Measurements from ENCODE around the gene DHRS7.

The DHRS7 gene

DNA sequence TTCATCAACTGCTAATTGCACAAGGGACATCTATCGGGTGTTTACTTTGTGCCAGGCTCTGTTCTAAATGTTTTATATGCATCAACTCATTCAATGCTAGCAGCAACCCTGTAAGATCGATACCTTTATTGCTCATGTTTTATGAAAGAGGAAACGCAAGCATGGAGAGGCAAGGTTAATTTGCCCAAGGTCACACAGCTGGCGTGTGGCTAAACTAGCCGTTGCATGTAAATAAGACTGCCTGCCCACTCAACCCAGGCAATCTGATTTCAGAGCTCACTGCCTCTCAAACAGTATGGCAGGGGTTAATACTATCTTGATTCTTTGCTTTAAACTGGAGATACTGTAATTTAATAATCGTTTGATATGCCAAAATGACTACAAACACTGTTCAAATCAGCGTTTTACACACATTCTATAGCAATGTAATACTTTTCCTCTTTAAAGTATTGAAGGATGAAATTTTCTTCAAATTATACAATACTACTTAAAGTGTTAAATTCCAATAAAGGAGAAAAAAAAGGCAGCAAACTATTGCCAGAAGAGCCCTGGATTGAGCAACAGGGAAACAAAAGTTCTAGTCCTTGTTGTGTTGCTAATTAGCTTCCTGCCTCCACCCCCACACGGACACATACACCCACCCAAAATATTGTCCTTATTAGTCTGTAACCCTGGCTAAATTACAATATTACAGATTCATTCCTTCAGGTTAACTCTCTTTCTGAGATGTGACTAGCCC, 39.1 kb upstream of the DHRS7 start:
- no peaks in the 10 kb centered on the region for H3K27me3 ChIP-seq (ENCODE audit: insufficient read depth, low read length)
- H3K4me1 ChIP-seq (ENCODE audit: insufficient read depth, low read length), result peaks cover 18% of the 10 kb centered on the region
- H3K36me3 ChIP-seq (ENCODE audit: insufficient read depth, low read depth, low read length), result no peaks in the 10 kb centered on the region
- no peak overlapping the region for H3K27ac ChIP-seq (ENCODE audit: low read length)
- H3K9me3 ChIP-seq (ENCODE audit: insufficient read depth, low read depth, low read length), result no peaks in the 10 kb centered on the region; the same call in 1 of the 2 replicates
- H3K4me3 ChIP-seq (ENCODE audit: low read length), result peak overlapping the region; percentile 25; the same call in 1 of the 2 replicates
- H3K9ac ChIP-seq (ENCODE audit: low read depth, low read length), result peak overlapping the region; percentile 55; the same call in 1 of the 2 replicates

DNA sequence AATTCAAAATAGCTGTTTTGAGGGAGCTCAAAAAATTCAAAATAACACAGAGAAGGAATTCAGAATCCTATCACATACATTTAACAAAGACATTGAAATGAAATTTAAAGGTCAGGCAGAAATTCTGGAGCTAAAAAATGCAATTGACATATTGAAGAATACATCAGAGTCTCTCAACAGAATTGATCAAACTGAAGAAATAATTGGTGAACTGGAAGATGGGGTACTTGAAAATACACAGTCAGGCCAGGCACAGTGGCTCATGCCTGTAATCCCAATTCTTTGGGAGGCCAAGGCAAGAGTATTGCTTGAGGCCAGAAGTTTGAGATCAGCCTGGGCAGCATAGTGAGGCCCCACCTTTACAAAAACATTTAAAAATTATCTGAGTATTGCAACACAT, 34.1 kb upstream of the DHRS7 start:
- no peaks in the 10 kb centered on the region; the same call in 1 of the 2 replicates for H3K9me3 ChIP-seq (ENCODE audit: insufficient read depth, low read depth, low read length)
- H3K4me1 ChIP-seq (ENCODE audit: insufficient read depth, low read length), result peaks cover 7% of the 10 kb centered on the region
- no peak overlapping the region for H3K9ac ChIP-seq (ENCODE audit: low read depth, low read length)
- no peaks in the 10 kb centered on the region for H3K36me3 ChIP-seq (ENCODE audit: insufficient read depth, low read depth, low read length)
- H3K27ac ChIP-seq (ENCODE audit: low read length), result no peak overlapping the region
- H3K4me3 ChIP-seq (ENCODE audit: low read length), result no peak overlapping the region
- H3K27me3 ChIP-seq (ENCODE audit: insufficient read depth, low read length), result no peaks in the 10 kb centered on the region

DNA sequence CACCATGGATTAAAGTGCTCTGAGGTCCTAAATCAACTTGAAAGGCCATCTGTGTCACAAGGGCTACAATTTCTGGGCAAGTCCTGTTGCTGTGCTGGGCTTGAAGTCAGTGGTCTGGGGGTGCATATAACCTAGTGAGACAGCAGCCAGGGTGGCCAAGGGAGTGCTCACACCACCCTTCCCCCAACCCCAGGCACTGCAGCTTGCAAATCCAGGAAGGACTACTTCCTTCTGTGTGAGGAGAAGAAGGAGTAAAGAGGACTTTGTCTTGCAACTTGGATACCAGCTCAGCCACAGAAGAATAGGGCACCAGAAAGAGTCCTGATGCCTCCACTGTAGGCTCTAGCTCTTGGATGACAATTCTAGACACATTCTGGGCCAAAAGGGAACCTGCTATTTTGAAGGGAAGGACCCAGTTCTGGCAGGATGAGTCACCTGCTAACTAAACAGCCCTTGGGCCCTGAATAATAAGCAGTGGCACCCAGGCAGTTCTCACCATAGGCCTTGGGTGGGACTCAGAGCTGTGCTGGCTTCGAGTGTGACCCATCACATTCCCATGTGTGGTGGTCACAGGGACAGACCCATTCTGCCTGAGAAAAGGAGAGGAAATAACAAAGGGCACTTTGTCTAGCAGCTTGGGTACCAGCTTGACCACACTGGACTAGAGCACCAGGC, 32.6 kb upstream of the DHRS7 start:
- H3K27ac ChIP-seq (ENCODE audit: low read length), result no peak overlapping the region
- no peak overlapping the region for H3K9ac ChIP-seq (ENCODE audit: low read depth, low read length)
- no peaks in the 10 kb centered on the region for H3K36me3 ChIP-seq (ENCODE audit: insufficient read depth, low read depth, low read length)
- H3K27me3 ChIP-seq (ENCODE audit: insufficient read depth, low read length), result no peaks in the 10 kb centered on the region
- no peaks in the 10 kb centered on the region; the same call in 1 of the 2 replicates for H3K9me3 ChIP-seq (ENCODE audit: insufficient read depth, low read depth, low read length)
- H3K4me3 ChIP-seq (ENCODE audit: low read length), result no peak overlapping the region
- no peaks in the 10 kb centered on the region for H3K4me1 ChIP-seq (ENCODE audit: insufficient read depth, low read length)

DNA sequence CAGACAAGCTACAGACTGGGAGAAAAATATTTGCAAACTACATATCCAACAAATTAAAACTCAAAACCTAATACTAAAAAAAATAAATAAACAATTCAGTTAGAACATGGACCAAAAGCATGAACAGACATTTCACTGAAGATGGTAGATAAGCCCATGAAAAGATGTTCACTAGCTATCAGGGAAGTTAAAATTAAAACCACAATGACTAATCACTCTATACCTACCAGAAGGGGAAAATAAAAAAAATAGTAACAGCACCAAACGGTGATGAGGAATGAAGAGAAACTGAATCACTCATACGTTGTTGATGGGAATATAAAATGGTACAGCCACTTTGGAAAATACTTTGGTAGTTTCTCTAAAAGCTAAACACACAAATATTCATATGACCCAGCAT, 31.1 kb upstream of the DHRS7 start:
- Histone ChIP-seq H3K27me3 (ENCODE audit: insufficient read depth, low read length) (no peaks in the 10 kb centered on the region), H3K4me3 (ENCODE audit: low read length) (no peak overlapping the region), H3K9me3 (ENCODE audit: insufficient read depth, low read depth, low read length) (no peaks in the 10 kb centered on the region; the same call in 1 of the 2 replicates), H3K36me3 (ENCODE audit: insufficient read depth, low read depth, low read length) (no peaks in the 10 kb centered on the region), H3K9ac (ENCODE audit: low read depth, low read length) (no peak overlapping the region), H3K4me1 (ENCODE audit: insufficient read depth, low read length) (no peaks in the 10 kb centered on the region), H3K27ac (ENCODE audit: low read length) (no peak overlapping the region)

DNA sequence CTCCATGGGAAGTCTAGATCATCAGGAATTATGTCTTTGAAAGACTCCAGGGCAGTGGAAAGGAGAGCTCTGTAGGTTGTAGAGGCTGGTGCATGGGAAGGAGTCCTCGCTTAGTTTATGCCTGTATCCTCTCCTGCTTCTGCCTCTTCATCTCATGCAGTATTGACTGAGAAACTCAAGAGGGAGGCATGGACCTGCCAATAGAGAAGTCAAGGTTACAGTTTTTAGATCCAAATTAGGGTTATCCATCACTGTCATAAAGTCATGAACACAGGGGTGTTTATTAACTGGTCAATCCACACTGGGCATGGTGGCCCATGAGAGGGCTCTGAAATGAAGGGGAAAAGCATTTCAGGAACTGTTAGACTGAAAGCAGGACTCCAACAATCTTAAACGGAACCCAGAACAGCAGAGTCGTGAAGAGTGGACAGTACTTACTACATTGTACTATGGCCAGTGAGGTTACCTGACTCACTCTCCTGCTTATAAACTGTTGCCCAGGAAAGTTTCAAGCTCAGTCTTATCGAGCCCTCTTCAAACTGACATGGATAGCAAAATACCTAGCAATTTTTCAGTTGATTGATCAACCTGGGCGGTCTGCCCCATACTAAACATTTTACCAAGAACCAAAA, 30.1 kb upstream of the DHRS7 start:
- H3K27ac ChIP-seq (ENCODE audit: low read length), result no peak overlapping the region
- no peaks in the 10 kb centered on the region; the same call in 1 of the 2 replicates for H3K9me3 ChIP-seq (ENCODE audit: insufficient read depth, low read depth, low read length)
- H3K27me3 ChIP-seq (ENCODE audit: insufficient read depth, low read length), result no peaks in the 10 kb centered on the region
- no peak overlapping the region for H3K9ac ChIP-seq (ENCODE audit: low read depth, low read length)
- H3K36me3 ChIP-seq (ENCODE audit: insufficient read depth, low read depth, low read length), result no peaks in the 10 kb centered on the region
- no peak overlapping the region for H3K4me3 ChIP-seq (ENCODE audit: low read length)
- no peaks in the 10 kb centered on the region for H3K4me1 ChIP-seq (ENCODE audit: insufficient read depth, low read length)

DNA sequence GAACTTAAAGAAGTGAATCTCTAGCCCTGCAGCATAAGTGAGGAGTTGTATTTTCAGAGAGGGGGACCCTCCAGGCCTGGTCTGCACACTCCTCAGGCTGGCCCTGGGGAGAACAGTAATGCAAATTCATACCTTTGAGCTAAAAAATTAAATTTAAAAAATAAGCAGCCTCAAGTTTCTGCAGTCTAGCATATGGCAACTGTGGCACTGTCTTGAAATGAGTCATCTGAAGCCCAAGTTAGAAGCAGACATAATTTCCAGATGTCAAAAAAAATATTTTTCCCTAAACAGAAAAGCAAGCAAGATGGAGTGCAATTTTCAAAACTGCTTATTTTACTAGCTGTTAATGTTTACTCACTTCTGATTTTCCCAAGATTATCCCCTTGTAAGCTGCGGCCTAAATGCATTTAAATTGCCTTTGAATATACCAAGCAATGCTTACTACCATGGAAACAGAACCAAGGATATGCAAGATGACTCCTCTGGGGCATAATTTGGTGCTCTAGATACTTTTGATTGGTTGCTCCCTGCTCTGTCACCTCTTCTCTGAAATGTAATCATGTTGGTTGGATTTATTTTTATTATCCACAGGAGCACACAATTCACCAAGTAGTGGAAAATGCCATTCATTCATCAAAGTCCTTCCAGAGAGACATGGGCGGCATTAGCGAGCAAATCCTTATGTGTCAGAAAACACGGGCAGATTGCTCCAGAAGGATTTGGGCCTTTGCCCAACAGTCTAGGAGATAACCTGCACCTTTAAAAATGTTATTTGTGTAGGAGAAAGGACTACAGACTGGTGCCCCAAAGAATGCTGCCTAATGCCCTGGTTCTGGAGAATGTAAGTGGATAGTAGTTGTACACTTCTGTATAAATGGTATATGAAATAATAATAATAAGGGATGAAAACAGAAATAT, 25.0 kb upstream of the DHRS7 start:
- H3K9ac ChIP-seq (ENCODE audit: low read depth, low read length), result no peak overlapping the region
- H3K27ac ChIP-seq (ENCODE audit: low read length), result no peak overlapping the region
- H3K27me3 ChIP-seq (ENCODE audit: insufficient read depth, low read length), result no peaks in the 10 kb centered on the region
- no peak overlapping the region for H3K4me3 ChIP-seq (ENCODE audit: low read length)
- no peaks in the 10 kb centered on the region for H3K4me1 ChIP-seq (ENCODE audit: insufficient read depth, low read length)
- H3K9me3 ChIP-seq (ENCODE audit: insufficient read depth, low read depth, low read length), result no peaks in the 10 kb centered on the region
- H3K36me3 ChIP-seq (ENCODE audit: insufficient read depth, low read depth, low read length), result no peaks in the 10 kb centered on the region

DNA sequence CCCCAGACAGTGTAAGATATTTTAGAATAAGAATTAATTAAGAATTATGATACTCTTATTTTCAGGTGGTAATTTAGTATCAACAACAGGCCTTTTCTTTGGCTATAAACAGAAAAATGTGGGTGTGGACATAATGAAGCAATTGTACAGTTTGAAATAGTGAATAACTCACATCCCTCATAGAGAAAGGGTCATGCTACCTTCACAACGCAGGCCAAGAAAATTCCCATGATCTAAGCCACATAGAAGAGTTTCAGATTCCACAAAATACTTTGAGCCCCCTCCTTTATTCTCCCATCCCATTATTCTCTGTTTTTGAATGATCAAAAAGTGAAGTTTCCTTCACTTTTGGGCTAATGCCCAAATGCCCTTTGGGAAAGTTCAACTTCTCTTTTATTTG, 23.5 kb upstream of the DHRS7 start:
- H3K9me3 ChIP-seq (ENCODE audit: insufficient read depth, low read depth, low read length), result no peaks in the 10 kb centered on the region
- no peaks in the 10 kb centered on the region for H3K27me3 ChIP-seq (ENCODE audit: insufficient read depth, low read length)
- H3K36me3 ChIP-seq (ENCODE audit: insufficient read depth, low read depth, low read length), result no peaks in the 10 kb centered on the region
- H3K27ac ChIP-seq (ENCODE audit: low read length), result no peak overlapping the region
- H3K4me3 ChIP-seq (ENCODE audit: low read length), result no peak overlapping the region
- H3K9ac ChIP-seq (ENCODE audit: low read depth, low read length), result no peak overlapping the region
- no peaks in the 10 kb centered on the region for H3K4me1 ChIP-seq (ENCODE audit: insufficient read depth, low read length)

DNA sequence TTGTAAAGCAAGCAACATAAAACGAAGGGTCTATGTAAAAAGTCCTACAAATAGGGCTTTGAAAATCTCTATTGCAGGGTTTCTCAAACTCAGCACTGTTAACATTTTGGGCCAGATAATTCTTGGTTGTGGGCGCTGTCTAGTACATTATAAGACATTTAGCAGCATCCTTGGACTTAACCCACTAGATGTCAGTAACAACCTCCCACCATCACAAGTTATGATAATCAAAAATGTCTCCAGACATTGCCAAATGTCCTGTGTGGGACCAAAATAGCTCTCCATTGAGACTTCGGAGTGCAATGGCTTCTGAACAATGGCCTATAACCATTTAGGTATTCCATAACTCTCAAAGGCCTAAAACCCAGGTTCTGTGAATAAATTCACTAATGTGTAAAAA, 22.9 kb upstream of the DHRS7 start:
- Histone ChIP-seq H3K9me3 (ENCODE audit: insufficient read depth, low read depth, low read length) (no peaks in the 10 kb centered on the region), H3K4me3 (ENCODE audit: low read length) (no peak overlapping the region), H3K9ac (ENCODE audit: low read depth, low read length) (no peak overlapping the region), H3K27ac (ENCODE audit: low read length) (no peak overlapping the region), H3K36me3 (ENCODE audit: insufficient read depth, low read depth, low read length) (no peaks in the 10 kb centered on the region), H3K4me1 (ENCODE audit: insufficient read depth, low read length) (no peaks in the 10 kb centered on the region), H3K27me3 (ENCODE audit: insufficient read depth, low read length) (no peaks in the 10 kb centered on the region)

DNA sequence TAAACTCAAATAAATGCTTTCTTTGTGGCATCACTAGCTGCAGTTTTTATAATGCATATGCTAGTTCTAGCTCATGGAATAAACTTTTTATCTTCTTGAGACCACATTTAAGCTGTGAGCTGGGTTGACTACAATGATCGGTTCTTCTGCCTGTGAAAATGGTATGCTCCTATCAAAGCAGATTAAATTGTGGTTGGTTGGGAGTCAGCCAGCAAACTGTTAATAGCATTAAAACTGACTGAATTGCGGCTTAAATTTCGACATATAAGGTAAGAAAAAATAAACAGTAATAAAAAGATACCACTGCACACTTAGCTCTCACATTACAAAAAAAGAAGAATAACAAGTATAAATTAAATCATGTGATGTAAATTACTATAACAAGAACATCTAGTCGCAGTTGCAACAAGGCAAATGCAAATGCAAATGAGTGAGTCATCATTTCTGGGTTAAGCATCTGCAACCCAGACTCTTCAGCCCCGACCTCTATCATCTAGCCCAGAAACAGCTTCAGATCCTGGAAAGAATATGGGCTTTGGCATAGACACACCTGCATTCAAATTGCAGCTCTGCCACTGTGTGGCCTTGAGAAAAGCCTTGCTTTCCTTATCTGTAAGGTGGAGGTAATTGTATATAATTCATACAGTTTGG, 19.8 kb upstream of the DHRS7 start:
- Histone ChIP-seq H3K9ac (ENCODE audit: low read depth, low read length) (no peak overlapping the region), H3K4me3 (ENCODE audit: low read length) (no peak overlapping the region), H3K27me3 (ENCODE audit: insufficient read depth, low read length) (no peaks in the 10 kb centered on the region), H3K27ac (ENCODE audit: low read length) (no peak overlapping the region), H3K4me1 (ENCODE audit: insufficient read depth, low read length) (no peaks in the 10 kb centered on the region), H3K9me3 (ENCODE audit: insufficient read depth, low read depth, low read length) (no peaks in the 10 kb centered on the region), H3K36me3 (ENCODE audit: insufficient read depth, low read depth, low read length) (no peaks in the 10 kb centered on the region)

DNA sequence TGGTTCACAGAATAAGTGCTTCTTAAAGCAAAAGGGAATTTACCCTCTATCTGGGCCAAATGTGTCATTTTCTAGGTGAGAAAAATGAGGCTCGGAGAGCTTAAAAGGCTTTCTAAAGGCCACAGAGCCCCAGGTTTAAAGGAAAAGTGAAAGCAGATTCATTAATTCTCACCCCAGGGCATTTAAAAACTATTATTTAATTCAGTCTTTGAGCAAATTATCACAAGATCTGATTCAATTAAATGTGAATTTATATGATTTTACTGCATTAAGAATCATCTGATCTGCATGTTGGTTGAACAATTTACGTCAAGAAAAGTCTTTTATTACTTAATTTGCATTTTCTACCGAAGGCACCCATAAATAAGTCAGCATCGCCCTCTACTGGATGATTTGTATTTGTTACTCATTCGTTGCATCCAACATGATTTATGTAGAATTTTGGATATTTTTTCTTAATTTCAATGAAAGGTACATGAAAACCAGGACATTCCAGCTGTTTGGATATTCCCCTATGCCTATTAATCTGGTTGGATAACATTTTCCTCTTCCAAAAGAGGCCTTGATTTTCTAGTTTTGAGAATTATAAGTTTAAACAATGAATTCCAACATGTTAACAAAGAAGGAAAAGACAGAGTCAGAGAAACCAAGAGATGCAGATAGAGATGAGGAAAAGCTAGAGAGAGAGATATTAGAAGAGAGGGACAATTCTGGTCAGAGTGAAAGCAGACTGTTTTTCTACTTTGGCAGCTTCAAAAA, 19.1 kb upstream of the DHRS7 start:
- H3K27ac ChIP-seq (ENCODE audit: low read length), result no peak overlapping the region
- H3K36me3 ChIP-seq (ENCODE audit: insufficient read depth, low read depth, low read length), result no peaks in the 10 kb centered on the region
- no peaks in the 10 kb centered on the region for H3K4me1 ChIP-seq (ENCODE audit: insufficient read depth, low read length)
- no peaks in the 10 kb centered on the region for H3K9me3 ChIP-seq (ENCODE audit: insufficient read depth, low read depth, low read length)
- peak overlapping the region; percentile 28; the same call in 1 of the 2 replicates for H3K4me3 ChIP-seq (ENCODE audit: low read length)
- no peaks in the 10 kb centered on the region for H3K27me3 ChIP-seq (ENCODE audit: insufficient read depth, low read length)
- H3K9ac ChIP-seq (ENCODE audit: low read depth, low read length), result no peak overlapping the region

All from iPS-20b (cell line).